Measurements from ENCODE around the gene HADH. TPM values are rescaled to one million over a fixed set of nuclear protein-coding genes. Genes with fewer than 3 reads are reported as not detected.
"Not testable (repeated sequence)": the region's sequence is repeated elsewhere in the genome, so short reads cannot be mapped to it uniquely, and the experiment has no call there.

HADH gene
- total RNA-seq, 1 experiment from 2014 or later = 69.5 TPM

- no TSS peak for BruUV-seq (replicated peaks)
- no peak for TF ChIP-seq EZH2 (IDR thresholded peaks at IDR 0.05; ENCODE audit: borderline replicate concordance, low read depth, low read length, poor library complexity, severe bottlenecking)
- no peak for TF ChIP-seq CTCF (conservative IDR thresholded peaks at IDR 0.05; ENCODE audit: low read depth, low read length)
- Histone ChIP-seq H3K36me3 (ENCODE audit: insufficient read depth, low read length, poor library complexity, severe bottlenecking) (no peaks in the 10 kb centered on the region), H3K4me1 (ENCODE audit: insufficient read depth, low read length, poor library complexity, severe bottlenecking) (no peaks in the 10 kb centered on the region), H3K27ac (ENCODE audit: low read depth, low read length, poor library complexity, severe bottlenecking) (no peak overlapping the region), H3K27me3 (replicated peaks; ENCODE audit: insufficient read depth, low read depth, low read length, poor library complexity) (no peaks in the 10 kb centered on the region), H3K9me3 (ENCODE audit: low read depth, low read length, poor library complexity, severe bottlenecking) (no peaks in the 10 kb centered on the region), H3K4me3 (ENCODE audit: low read depth, low read length, poor library complexity, severe bottlenecking) (no peak overlapping the region)
- ChIA-PET CTCF (no interaction called here), POLR2A (ENCODE audit: low non-redundant PET) (no interaction called here)
- intact Hi-C loops (cut with micrococcal nuclease; ENCODE audit: unreplicated experiment) = no loop called here
- no peak for DNase-seq (ENCODE audit: low spot score)
Measured at GRCh38 chr4:107966903-107967302, 22.8 kb upstream of the HADH start.

- H3K9me3 ChIP-seq (ENCODE audit: low read depth, low read length, poor library complexity, severe bottlenecking); H3K4me1 ChIP-seq (ENCODE audit: insufficient read depth, low read length, poor library complexity, severe bottlenecking); H3K4me3 ChIP-seq (ENCODE audit: low read depth, low read length, poor library complexity, severe bottlenecking); CTCF ChIA-PET; intact Hi-C loops (cut with micrococcal nuclease; ENCODE audit: unreplicated experiment); DNase-seq (ENCODE audit: low spot score); H3K27me3 ChIP-seq (replicated peaks; ENCODE audit: insufficient read depth, low read depth, low read length, poor library complexity); H3K27ac ChIP-seq (ENCODE audit: low read depth, low read length, poor library complexity, severe bottlenecking); POLR2A ChIA-PET (ENCODE audit: low non-redundant PET); H3K36me3 ChIP-seq (ENCODE audit: insufficient read depth, low read length, poor library complexity, severe bottlenecking); BruUV-seq (replicated peaks): not testable (repeated sequence)
Measured at GRCh38 chr4:107967519-107967918, 22.2 kb upstream of the HADH start.

GRCh38 chr4:107967921-107968320 lies 21.8 kb upstream of the HADH start:
- BruUV-seq (replicated peaks); intact Hi-C loops (cut with micrococcal nuclease; ENCODE audit: unreplicated experiment); H3K4me1 ChIP-seq (ENCODE audit: insufficient read depth, low read length, poor library complexity, severe bottlenecking); H3K9me3 ChIP-seq (ENCODE audit: low read depth, low read length, poor library complexity, severe bottlenecking); H3K4me3 ChIP-seq (ENCODE audit: low read depth, low read length, poor library complexity, severe bottlenecking); H3K36me3 ChIP-seq (ENCODE audit: insufficient read depth, low read length, poor library complexity, severe bottlenecking); H3K27ac ChIP-seq (ENCODE audit: low read depth, low read length, poor library complexity, severe bottlenecking); DNase-seq (ENCODE audit: low spot score); H3K27me3 ChIP-seq (replicated peaks; ENCODE audit: insufficient read depth, low read depth, low read length, poor library complexity); POLR2A ChIA-PET (ENCODE audit: low non-redundant PET); CTCF ChIA-PET: not testable (repeated sequence)

GRCh38 chr4:107970063-107970798 lies 19.5 kb upstream of the HADH start:
- Histone ChIP-seq H3K4me1 (ENCODE audit: insufficient read depth, low read length, poor library complexity, severe bottlenecking) (no peaks in the 10 kb centered on the region), H3K9me3 (ENCODE audit: low read depth, low read length, poor library complexity, severe bottlenecking) (no peaks in the 10 kb centered on the region), H3K27ac (ENCODE audit: low read depth, low read length, poor library complexity, severe bottlenecking) (no peak overlapping the region), H3K27me3 (replicated peaks; ENCODE audit: insufficient read depth, low read depth, low read length, poor library complexity) (no peaks in the 10 kb centered on the region), H3K36me3 (ENCODE audit: insufficient read depth, low read length, poor library complexity, severe bottlenecking) (no peaks in the 10 kb centered on the region), H3K4me3 (ENCODE audit: low read depth, low read length, poor library complexity, severe bottlenecking) (no peak overlapping the region)
- TF ChIP-seq EZH2 (IDR thresholded peaks at IDR 0.05; ENCODE audit: borderline replicate concordance, low read depth, low read length, poor library complexity, severe bottlenecking) = no peak
- no peak for TF ChIP-seq CTCF (conservative IDR thresholded peaks at IDR 0.05; ENCODE audit: low read depth, low read length)
- intact Hi-C loops (cut with micrococcal nuclease; ENCODE audit: unreplicated experiment) = no loop called here
- POLR2A ChIA-PET (ENCODE audit: low non-redundant PET) = interaction anchor here (0.6 kb wide), 1 partner anchor 95 kb away, joined by 4 read pairs; no protein-coding TSS in a partner anchor
- CTCF ChIA-PET = no interaction called here
- DNase-seq (ENCODE audit: low spot score) = no peak
- BruUV-seq (replicated peaks) = no TSS peak
